ENCODE measurements around the gene CSGALNACT2. TPM values are rescaled to one million over a fixed set of nuclear protein-coding genes. Genes with fewer than 3 reads are reported as not detected.

The CSGALNACT2 gene
- total RNA-seq, 1 experiment from 2014 or later: 3.6 TPM

DNA sequence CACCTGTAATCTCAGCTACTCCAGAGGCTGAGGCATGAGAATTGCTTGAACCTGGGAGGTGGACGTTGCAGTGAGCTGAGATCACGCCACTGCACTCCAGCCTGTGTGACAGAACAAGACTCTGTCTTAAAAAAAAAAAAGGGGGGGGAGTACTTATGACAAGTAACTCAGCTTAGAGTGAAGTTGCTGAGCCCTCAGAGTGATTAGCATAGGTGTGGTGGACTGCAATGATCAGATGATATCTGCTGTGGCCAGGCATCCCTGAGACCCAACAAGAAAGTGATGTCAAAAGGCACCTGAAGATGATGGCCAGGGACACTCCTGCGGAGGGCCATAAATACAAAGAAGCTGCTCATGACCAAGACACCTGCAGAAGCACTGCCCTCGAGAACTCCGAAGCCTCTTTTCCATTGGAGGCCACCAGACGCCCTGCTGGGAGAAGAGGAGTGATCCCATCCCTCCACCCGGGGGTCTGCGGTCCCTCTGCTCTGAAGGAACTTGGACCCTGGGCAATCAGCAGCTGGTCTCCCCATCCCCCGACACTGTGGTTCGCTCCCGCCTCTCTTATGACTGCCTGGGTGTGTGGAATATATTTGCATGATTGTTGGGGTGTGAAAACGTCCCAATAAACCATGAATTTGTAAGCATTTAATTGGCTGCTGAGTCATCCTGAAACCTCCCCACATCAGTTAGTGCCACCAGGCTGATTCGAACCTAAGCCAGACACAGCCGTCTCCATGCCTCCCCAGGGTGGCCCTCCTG, 82.6 kb downstream of the CSGALNACT2 start:
- peaks cover 5% of the 10 kb centered on the region for H3F3A ChIP-seq (ENCODE audit: low read length, unreplicated experiment)
- no peak for ATAC-seq
- no peaks in the 10 kb centered on the region for H3K79me2 ChIP-seq (ENCODE audit: low read length)
- no peaks in the 10 kb centered on the region for H3K9me3 ChIP-seq (ENCODE audit: low read length)
- no TSS peak for BruUV-seq (replicated peaks)
- no peaks in the 10 kb centered on the region for H3K9me2 ChIP-seq (replicated peaks; ENCODE audit: low read length)
- no peaks in the 10 kb centered on the region for H3K36me3 ChIP-seq (ENCODE audit: low read depth, low read length)
- peaks cover 14% of the 10 kb centered on the region; the same call in 1 of the 2 replicates for H3K27me3 ChIP-seq (ENCODE audit: low read length)
- H3K4me2 ChIP-seq (ENCODE audit: low read length): no peak overlapping the region
- DNase-seq: no peak
- no peaks in the 10 kb centered on the region for H3K4me1 ChIP-seq (ENCODE audit: insufficient read depth, low read length)
- no peak overlapping the region for H3K4me3 ChIP-seq (ENCODE audit: low read length)
- H2AFZ ChIP-seq (ENCODE audit: low read length): no peak overlapping the region
- no peaks in the 10 kb centered on the region for H4K20me1 ChIP-seq (ENCODE audit: low read length)
- ChIA-PET POLR2A (ENCODE audit: unreplicated experiment) (interaction anchor here (0.7 kb wide), 1 partner anchor 301 kb away, joined by 3 read pairs; no protein-coding TSS in a partner anchor), CTCF (no interaction called here)
- intact Hi-C loops (cut with micrococcal nuclease): loop anchor here (10.0 kb wide), 1 partner anchor 124 kb away; no protein-coding TSS in a partner anchor
- no peak overlapping the region for H3K9ac ChIP-seq (ENCODE audit: low read length)
- H3K27ac ChIP-seq (ENCODE audit: low read length): no peak overlapping the region
- no peak for TF ChIP-seq EZH2 (IDR thresholded peaks at IDR 0.05; ENCODE audit: low read length, unreplicated experiment)
- no peak for TF ChIP-seq EZH2phosphoT487 (IDR thresholded peaks at IDR 0.05; ENCODE audit: borderline replicate concordance, low read length)
- TF ChIP-seq, protein P1, sequence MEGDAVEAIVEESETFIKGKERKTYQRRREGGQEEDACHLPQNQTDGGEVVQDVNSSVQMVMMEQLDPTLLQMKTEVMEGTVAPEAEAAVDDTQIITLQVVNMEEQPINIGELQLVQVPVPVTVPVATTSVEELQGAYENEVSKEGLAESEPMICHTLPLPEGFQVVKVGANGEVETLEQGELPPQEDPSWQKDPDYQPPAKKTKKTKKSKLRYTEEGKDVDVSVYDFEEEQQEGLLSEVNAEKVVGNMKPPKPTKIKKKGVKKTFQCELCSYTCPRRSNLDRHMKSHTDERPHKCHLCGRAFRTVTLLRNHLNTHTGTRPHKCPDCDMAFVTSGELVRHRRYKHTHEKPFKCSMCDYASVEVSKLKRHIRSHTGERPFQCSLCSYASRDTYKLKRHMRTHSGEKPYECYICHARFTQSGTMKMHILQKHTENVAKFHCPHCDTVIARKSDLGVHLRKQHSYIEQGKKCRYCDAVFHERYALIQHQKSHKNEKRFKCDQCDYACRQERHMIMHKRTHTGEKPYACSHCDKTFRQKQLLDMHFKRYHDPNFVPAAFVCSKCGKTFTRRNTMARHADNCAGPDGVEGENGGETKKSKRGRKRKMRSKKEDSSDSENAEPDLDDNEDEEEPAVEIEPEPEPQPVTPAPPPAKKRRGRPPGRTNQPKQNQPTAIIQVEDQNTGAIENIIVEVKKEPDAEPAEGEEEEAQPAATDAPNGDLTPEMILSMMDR (conservative IDR thresholded peaks at IDR 0.05; ENCODE audit: low read depth, low read length): no peak

DNA sequence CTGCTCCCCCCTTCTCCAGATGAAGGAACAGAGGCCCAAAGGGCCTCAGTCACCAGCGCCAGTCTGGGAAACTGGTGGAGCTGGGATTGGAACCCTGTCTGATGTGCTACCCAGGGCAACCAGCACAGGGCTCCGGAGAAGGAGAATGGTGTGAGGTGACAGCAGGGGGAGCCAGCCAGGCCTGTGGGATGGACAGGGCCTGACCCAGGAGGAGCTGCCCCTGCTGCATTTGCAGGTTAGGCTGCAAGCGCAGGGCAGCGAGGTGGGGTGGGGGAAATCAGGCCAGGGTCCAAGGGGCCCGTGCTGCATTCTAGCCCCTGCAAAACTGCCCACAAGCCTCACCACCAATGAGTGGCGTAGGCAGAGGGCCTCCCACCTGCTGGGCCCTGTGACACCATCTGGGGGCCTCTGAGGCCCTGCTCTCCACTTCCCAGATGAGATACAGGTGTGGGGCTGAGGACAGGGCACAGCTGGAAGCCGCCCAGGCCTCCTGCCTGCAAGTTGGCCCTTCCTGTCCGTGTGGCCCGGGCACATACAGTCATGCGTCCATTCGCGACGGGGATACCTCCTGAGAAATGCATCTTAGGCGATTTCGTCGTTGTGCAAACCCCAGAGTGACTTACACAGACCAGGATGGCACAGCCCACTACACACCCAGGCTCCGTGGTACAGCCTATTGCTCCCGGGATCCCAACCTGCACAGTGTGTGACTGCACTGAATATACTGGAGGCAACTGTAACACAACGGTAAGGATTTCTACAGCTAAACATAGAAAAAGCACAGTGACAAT, 83.4 kb downstream of the CSGALNACT2 start:
- peak; percentile 55; the same call in 1 of the 2 replicates for ATAC-seq
- intact Hi-C loops (cut with micrococcal nuclease): loop anchor here (10.0 kb wide), 1 partner anchor 123 kb away; no protein-coding TSS in a partner anchor
- peak; percentile 17 for DNase-seq
- Histone ChIP-seq H3K4me2 (ENCODE audit: low read length) (no peak overlapping the region), H3K9me3 (ENCODE audit: low read length) (no peaks in the 10 kb centered on the region), H3K79me2 (ENCODE audit: low read length) (no peaks in the 10 kb centered on the region), H3K4me3 (ENCODE audit: low read length) (no peak overlapping the region), H3K36me3 (ENCODE audit: low read depth, low read length) (no peaks in the 10 kb centered on the region), H3K9me2 (replicated peaks; ENCODE audit: low read length) (no peaks in the 10 kb centered on the region), H3K9ac (ENCODE audit: low read length) (no peak overlapping the region), H3K4me1 (ENCODE audit: insufficient read depth, low read length) (no peaks in the 10 kb centered on the region), H3K27me3 (ENCODE audit: low read length) (peaks cover 13% of the 10 kb centered on the region; the same call in 1 of the 2 replicates), H2AFZ (ENCODE audit: low read length) (no peak overlapping the region), H3F3A (ENCODE audit: low read length, unreplicated experiment) (peaks cover 5% of the 10 kb centered on the region), H4K20me1 (ENCODE audit: low read length) (no peaks in the 10 kb centered on the region), H3K27ac (ENCODE audit: low read length) (no peak overlapping the region)
- TF ChIP-seq EZH2phosphoT487 (IDR thresholded peaks at IDR 0.05; ENCODE audit: borderline replicate concordance, low read length) (no peak), EZH2 (IDR thresholded peaks at IDR 0.05; ENCODE audit: low read length, unreplicated experiment) (no peak)
- TF ChIP-seq, protein P1 (conservative IDR thresholded peaks at IDR 0.05; ENCODE audit: low read depth, low read length): peak; percentile 49
- ChIA-PET CTCF (no interaction called here), POLR2A (ENCODE audit: unreplicated experiment) (interaction anchor here (0.7 kb wide), 1 partner anchor 300 kb away, joined by 3 read pairs; no protein-coding TSS in a partner anchor)
- BruUV-seq (replicated peaks): no TSS peak
